Measurements from ENCODE around the gene TLE2.
A peak's percentile ranks its signal among the peaks of the same experiment; 100 is the strongest.

GRCh38 chr19:3073159-3073563 is 44.1 kb upstream of the TLE2 start:
- no peak for TF ChIP-seq HDAC2 (IDR thresholded peaks at IDR 0.05)
- no peak for TF ChIP-seq POLR2A (IDR thresholded peaks at IDR 0.05; ENCODE audit: low read length)
- no peak for TF ChIP-seq HEYL (CRISPR knock-in tag; IDR thresholded peaks at IDR 0.05)
- TF ChIP-seq ZSCAN20 (CRISPR knock-in tag; IDR thresholded peaks at IDR 0.05), result no peak
- peak; percentile 45 for TF ChIP-seq USF2 (IDR thresholded peaks at IDR 0.05)
- no peak for TF ChIP-seq CTCF (IDR thresholded peaks at IDR 0.05)
- TF ChIP-seq JUNB (IDR thresholded peaks at IDR 0.05), result no peak

Data from A549 (cell line).